HUES6 (cell line): ENCODE data around the gene CD81.

ENCODE experiments used
- H3K27ac ChIP-seq: 2 replicates; pipeline ENCODE4 v1.7.0; 2013; ENCODE audit warnings: low read depth, mild to moderate bottlenecking, low read length, inconsistent platforms
- H3K27me3 ChIP-seq: 2 replicates; pipeline ENCODE4 v1.6.1; 2013; ENCODE audit warnings: low read length; ENCODE audit not compliant: control insufficient read depth, insufficient read depth
- H3K36me3 ChIP-seq: 2 replicates; pipeline ENCODE4 v1.6.1; 2013; ENCODE audit warnings: low read length; ENCODE audit not compliant: control insufficient read depth, insufficient read depth
- H3K4me1 ChIP-seq: 2 replicates; pipeline ENCODE4 v1.6.1; 2013; ENCODE audit warnings: low read length; ENCODE audit not compliant: control insufficient read depth, insufficient read depth
- H3K4me3 ChIP-seq: 2 replicates; pipeline ENCODE4 v1.5.1; 2013; ENCODE audit warnings: low read depth, low read length
- H3K9ac ChIP-seq: one replicate; pipeline ENCODE4 v1.6.1; 2013; ENCODE audit warnings: mild to moderate bottlenecking, low read length
- H3K9me3 ChIP-seq: 2 replicates; pipeline ENCODE4 v1.6.1; 2013; ENCODE audit warnings: low read depth, low read length; ENCODE audit not compliant: control insufficient read depth, insufficient read depth

Gene CD81

DNA sequence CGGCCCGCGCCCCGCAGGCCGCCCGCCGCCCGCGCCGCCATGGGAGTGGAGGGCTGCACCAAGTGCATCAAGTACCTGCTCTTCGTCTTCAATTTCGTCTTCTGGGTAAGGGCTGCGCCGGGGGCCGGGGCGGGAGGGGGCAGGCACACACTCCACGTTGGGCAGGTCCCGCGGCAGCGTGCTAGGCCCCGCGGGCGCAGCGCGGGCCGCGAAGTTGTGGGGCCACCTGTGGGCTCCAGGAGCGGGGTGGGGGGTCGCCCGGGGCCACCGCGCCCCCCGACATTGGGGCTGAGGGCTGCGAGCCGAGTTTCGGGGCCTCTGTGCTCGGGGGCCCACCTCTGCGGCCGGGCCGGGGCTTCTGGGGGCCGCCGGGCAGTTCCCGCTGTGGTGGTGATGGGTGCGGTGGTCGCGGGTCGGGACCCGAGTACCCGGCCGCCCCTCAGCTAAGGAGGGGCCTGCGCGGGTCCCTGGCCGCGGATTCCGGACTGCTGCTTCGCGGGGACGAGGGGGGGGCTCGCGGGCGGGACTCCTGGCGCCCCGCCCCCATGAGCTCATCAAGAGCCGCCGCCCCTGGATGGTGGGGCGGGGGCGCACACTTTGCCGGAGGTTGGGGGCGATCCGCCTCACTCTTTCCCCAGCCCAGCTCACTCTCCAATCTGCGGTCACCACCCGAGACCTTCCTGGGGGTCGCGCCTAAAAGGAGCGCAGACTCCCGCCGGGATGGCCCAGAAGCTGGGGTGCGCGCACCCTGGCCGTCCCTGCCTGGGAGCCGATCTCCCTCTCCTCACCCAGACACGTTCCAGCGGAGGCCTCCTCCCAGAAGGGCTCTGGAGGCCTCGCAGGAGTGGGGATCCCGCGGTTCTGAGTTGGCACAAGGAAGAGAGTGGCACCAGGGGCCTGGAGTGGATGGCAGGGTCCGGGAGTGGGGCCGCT is 667 bp downstream of the CD81 start:
- Histone ChIP-seq H3K36me3 (peaks cover 14% of the 10 kb centered on the region; the same call in 1 of the 2 replicates), H3K9me3 (no peaks in the 10 kb centered on the region), H3K27ac (peak overlapping the region; percentile 86), H3K9ac (peak overlapping the region; percentile 93), H3K4me3 (peak overlapping the region; percentile 99), H3K27me3 (peaks cover 3% of the 10 kb centered on the region; the same call in 1 of the 2 replicates), H3K4me1 (peaks cover 54% of the 10 kb centered on the region)

DNA sequence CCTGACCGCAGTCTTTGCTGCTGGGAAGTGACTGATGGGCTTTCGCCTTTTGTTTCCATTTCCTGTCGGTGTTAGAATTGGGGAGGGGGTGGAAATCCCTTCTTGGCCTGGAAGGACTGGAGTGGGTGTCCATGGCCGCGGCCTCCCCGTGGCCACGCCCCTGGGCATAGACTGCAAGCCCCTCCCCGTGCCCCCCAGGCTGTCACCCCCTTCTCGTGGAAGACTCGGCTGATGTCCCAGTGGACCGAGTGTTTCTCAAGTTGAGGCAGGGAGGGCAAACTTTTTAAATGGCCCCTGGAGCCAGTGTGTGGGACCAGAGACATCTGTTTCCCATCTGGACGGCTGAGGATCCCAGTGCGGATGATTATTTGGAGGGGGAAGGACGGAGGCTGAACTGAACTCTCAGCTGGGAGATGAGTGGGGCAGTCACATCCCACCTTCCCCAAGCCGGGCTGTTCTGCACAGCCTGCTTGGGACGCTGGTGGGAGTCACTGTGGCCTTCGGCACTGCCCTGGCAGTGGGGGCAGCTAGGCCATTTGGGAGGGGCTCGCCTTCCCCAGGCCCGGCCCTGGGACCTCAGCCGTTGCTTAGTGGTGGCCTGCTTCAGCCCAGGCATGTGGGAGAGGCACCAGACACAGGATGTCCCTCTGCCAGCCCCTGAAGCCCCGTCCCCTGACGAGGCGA is 1.6 kb downstream of the CD81 start:
- Histone ChIP-seq H3K27ac (peak overlapping the region; percentile 86; the same call in 1 of the 2 replicates), H3K27me3 (peaks cover 3% of the 10 kb centered on the region; the same call in 1 of the 2 replicates), H3K4me3 (peak overlapping the region; percentile 99), H3K4me1 (peaks cover 63% of the 10 kb centered on the region), H3K9me3 (no peaks in the 10 kb centered on the region), H3K9ac (peak overlapping the region; percentile 93), H3K36me3 (peaks cover 14% of the 10 kb centered on the region; the same call in 1 of the 2 replicates)

DNA sequence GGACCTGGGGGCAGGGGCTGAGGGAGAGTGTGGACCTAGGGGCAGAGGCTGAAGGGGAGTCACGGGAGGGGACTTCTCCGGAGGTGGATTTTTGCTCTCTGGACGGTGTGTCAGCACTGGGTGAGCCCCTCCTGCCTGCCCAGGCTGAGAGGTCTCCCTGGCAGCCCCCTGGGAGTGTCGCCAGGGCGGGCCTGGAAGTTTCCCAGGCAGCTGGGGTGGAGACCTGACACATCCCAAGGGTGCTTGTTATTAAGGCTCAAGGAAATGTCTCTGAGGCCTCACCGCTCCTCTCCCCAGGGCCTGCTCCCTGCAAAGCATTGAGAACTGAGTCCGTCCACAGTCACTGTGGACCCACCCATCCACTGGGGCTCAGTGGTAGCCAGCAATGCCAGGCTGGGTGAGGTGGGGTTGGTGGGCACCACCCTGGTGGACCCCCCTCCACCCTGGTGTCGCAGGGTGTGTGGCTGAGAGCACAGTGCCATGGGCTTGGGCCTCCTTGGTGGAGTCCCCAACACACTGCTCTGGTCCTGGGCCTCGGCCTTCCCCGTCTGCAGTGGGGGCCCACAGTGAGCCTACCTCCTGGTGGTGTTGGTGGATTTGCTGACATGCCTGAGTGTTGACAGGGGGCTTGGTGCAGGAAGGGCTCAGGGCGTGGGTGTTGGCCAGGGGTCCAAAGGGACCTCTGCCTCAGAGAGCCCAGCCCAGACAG is 2.5 kb downstream of the CD81 start:
- Histone ChIP-seq H3K4me3 (peak overlapping the region; percentile 38; the same call in 1 of the 2 replicates), H3K36me3 (peaks cover 15% of the 10 kb centered on the region; the same call in 1 of the 2 replicates), H3K4me1 (peaks cover 65% of the 10 kb centered on the region), H3K9ac (peak overlapping the region; percentile 48), H3K9me3 (no peaks in the 10 kb centered on the region), H3K27ac (peak overlapping the region; percentile 32; the same call in 1 of the 2 replicates), H3K27me3 (peaks cover 3% of the 10 kb centered on the region; the same call in 1 of the 2 replicates)

DNA sequence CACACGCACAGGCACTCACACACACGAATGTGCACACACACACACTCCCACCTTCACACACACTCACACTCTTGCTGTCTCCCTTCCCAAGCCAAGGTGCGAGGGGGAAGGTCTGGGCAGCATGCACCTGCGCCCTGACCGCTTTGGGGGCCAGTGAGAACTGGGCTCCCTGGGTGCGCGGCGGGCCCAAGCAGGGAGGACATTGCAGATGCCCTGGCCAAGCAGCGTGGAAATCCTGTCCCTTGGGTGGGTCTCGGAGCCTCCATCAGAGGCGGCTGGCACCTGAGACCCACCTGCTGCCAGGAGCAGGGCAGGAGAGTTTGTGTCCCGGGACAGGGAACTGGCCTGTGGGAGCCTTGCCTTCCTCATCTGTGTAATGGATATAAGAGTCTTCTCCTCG is 3.3 kb downstream of the CD81 start:
- Histone ChIP-seq H3K4me1 (peaks cover 61% of the 10 kb centered on the region), H3K4me3 (peak overlapping the region; percentile 38; the same call in 1 of the 2 replicates), H3K9me3 (no peaks in the 10 kb centered on the region), H3K27me3 (peaks cover 3% of the 10 kb centered on the region; the same call in 1 of the 2 replicates), H3K36me3 (peaks cover 23% of the 10 kb centered on the region; the same call in 1 of the 2 replicates), H3K9ac (peak overlapping the region; percentile 31), H3K27ac (0 out of 2 replicates have a peak overlapping the region, but pooled peaks have one; percentile 26)

DNA sequence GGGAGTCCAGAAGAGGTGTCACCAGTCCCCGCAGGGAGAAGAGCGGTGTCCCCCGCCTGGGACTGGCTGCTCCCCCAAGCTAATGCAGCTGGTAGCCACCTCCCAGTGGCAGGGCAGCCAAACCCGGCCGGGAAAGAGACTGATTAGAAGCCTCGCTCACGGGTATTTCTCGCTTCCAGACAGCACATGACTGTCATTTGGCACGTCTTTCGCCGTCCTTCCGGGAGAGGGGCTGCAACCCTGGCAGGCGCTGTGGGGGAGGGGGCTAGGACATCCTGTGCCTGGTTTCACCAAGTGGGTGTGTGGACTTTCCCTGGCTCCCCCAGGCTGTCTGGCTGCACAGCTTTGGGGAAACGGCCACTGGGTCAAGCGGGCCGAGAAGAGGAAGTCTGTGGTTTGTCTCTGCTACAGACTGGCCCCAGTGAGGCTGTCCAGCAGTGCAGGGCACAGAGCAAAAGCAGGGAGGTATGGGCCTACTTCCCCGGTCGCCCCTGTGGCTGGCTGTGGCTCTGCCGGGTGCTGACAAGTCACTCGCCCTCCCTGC is 3.8 kb downstream of the CD81 start:
- peaks cover 27% of the 10 kb centered on the region; the same call in 1 of the 2 replicates for H3K36me3 ChIP-seq
- peaks cover 3% of the 10 kb centered on the region; the same call in 1 of the 2 replicates for H3K27me3 ChIP-seq
- peaks cover 60% of the 10 kb centered on the region for H3K4me1 ChIP-seq
- H3K9me3 ChIP-seq = no peaks in the 10 kb centered on the region
- peak overlapping the region; percentile 26; the same call in 1 of the 2 replicates for H3K27ac ChIP-seq
- no peak overlapping the region for H3K9ac ChIP-seq
- no peak overlapping the region for H3K4me3 ChIP-seq

DNA sequence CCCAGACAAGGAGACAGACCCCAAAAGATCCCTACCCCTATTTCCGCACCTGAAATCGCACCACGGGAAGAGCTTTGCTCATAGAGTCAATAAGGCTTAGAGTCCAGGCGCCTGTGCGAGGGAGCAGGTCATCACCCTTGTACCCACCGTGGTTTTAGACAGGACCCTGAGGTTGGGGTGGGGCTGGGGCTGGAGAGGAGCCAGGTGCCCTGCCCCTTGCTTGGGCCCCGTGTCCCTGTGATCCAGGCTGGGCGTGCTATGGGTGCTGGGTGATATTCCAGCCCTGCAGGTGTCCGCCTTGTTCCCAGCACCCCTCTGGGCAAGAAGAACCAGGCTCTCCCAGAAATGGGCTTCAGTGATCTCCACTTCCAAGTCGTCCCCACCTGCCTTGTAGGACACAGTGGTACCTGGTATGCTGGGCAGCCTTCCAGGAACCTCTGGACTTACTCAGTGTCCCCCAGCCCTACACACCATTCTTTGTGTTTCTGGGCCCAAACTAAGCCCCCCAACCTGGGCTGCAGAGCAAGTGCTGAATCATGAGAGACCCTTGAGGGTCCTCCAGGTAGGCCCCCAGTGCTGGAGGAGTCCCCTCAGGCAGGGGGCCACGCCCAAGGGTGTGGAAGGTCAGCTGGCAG is 4.5 kb downstream of the CD81 start:
- no peaks in the 10 kb centered on the region for H3K9me3 ChIP-seq
- H3K4me3 ChIP-seq = no peak overlapping the region
- no peak overlapping the region; the same call in 1 of the 2 replicates for H3K27ac ChIP-seq
- H3K9ac ChIP-seq = no peak overlapping the region
- peaks cover 30% of the 10 kb centered on the region; the same call in 1 of the 2 replicates for H3K36me3 ChIP-seq
- H3K27me3 ChIP-seq = no peaks in the 10 kb centered on the region; the same call in 1 of the 2 replicates
- peaks cover 63% of the 10 kb centered on the region for H3K4me1 ChIP-seq

DNA sequence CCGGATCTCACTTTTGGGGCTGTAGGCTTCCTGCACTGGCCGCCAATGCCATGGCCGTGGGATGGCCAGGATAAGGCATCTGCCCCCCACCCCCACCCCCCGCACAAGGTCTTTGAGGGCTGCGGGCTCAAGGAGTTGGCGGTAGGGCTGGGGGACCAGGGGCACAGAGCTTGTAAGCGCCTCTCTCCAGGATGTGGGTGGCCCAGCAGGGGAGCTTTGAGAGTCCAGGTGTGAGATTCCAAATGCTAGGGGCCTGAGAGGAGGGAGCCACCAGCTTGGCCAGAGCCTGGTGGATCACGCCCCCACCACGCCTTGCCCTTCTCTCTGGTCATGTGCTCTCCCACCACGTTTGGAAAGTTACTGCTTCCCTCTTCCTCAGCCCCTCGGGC is 5.0 kb downstream of the CD81 start:
- Histone ChIP-seq H3K4me3 (no peak overlapping the region), H3K27ac (0 out of 2 replicates have a peak overlapping the region, but pooled peaks have one; percentile 45), H3K9ac (no peak overlapping the region), H3K9me3 (no peaks in the 10 kb centered on the region), H3K4me1 (peaks cover 63% of the 10 kb centered on the region), H3K27me3 (no peaks in the 10 kb centered on the region), H3K36me3 (peaks cover 30% of the 10 kb centered on the region; the same call in 1 of the 2 replicates)

DNA sequence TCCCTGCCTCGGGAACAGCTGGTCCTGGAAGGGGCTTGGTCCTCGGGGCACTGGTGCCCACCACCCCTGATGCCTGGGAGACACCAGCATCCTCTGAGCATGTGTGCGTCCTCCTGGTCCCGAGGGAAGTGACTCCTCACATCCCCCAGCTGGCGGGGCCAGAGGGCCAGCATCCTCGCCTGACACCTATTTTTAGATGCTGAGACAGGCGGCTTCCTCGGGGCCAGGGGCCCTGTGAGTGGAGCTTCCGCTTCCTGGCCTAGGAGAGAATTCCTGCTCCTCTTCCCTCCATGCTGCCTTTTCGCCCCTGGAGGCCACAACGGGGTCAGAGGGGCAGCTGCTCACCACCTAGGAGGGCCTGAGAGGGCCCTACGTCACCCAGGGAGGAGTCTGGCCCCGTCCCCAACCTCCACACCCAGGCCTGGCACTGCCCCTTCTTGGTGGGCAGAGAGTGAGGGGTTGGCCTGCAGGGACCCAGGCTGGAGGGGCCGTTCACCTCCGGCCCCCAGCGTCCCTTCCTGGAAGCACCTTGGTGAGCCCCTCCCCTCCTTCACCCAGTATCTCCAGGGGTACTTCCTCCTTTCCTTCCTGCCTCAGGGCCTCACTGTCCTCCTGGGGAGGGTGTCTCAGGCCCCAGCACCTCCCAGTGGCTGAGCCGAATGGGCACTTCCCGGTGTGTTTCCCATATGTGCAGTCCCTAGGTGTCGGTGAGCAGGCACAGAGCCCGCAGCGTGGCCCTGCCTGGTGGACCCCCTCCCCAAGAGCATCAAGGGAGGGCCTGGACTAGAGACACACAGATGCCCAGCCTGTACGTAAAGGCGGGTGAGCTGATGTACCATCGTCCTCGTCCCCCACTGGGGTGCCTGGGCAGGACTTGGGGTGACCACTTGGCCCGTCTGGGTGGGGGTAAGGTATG is 6.1 kb downstream of the CD81 start:
- Histone ChIP-seq H3K4me1 (peaks cover 66% of the 10 kb centered on the region), H3K4me3 (no peak overlapping the region), H3K36me3 (peaks cover 30% of the 10 kb centered on the region; the same call in 1 of the 2 replicates), H3K9ac (no peak overlapping the region), H3K27ac (no peak overlapping the region), H3K9me3 (no peaks in the 10 kb centered on the region), H3K27me3 (no peaks in the 10 kb centered on the region)
